Spleen (tissue), 11 donors: ENCODE results near the gene SKI. TPM values are rescaled to one million over a fixed set of nuclear protein-coding genes. Genes with fewer than 3 reads are reported as not detected.

Experiments used
- DNase-seq: peaks from one replicate; pipeline ENCODE4 v3.0.0-alpha.2; 2020
- H3K27ac ChIP-seq, 8 donors: fragments of 200-600 bp; sonication (generic) in 7 of 8; 1 replicate in 4 of 8; 2 replicates in 4 of 8; pipeline versions ENCODE4 v1.5.0 to v1.8.0; 2016 to 2021; ENCODE audit warnings: inconsistent platforms in 4 of 8, mild to moderate bottlenecking in 4 of 8, moderate library complexity in 1 of 8
- H3K27me3 ChIP-seq, 7 donors: fragments of 200-600 bp; sonication (generic) in 6 of 7; replicated peaks in 1 of 7; 1 replicate in 4 of 7; 2 replicates in 3 of 7; pipeline versions ENCODE4 v1.5.0 to v1.8.0; 2016 to 2021; ENCODE audit warnings: inconsistent platforms in 3 of 7, mild to moderate bottlenecking in 1 of 7
- H3K36me3 ChIP-seq, 6 donors: fragments of 200-600 bp; sonication (generic) in 5 of 6; 1 replicate in 4 of 6; 2 replicates in 2 of 6; pipeline versions ENCODE4 v1.5.0 to v1.8.0; 2016 to 2021; ENCODE audit warnings: inconsistent platforms in 2 of 6
- H3K4me1 ChIP-seq, 6 donors: fragments of 200-600 bp; sonication (generic) in 5 of 6; 1 replicate in 3 of 6; 2 replicates in 3 of 6; pipeline versions ENCODE4 v1.5.0 to v1.8.0; 2016 to 2021; ENCODE audit warnings: inconsistent platforms in 3 of 6
- H3K4me3 ChIP-seq, 8 donors: fragments of 200-600 bp; sonication (generic) in 7 of 8; 1 replicate in 4 of 8; 2 replicates in 4 of 8; pipeline versions ENCODE4 v1.5.0 to v1.8.0; 2016 to 2021; ENCODE audit warnings: inconsistent platforms in 4 of 8, mild to moderate bottlenecking in 4 of 8, moderate library complexity in 2 of 8
- H3K9me3 ChIP-seq, 8 donors: fragments of 200-600 bp; sonication (generic) in 7 of 8; 1 replicate in 4 of 8; 2 replicates in 4 of 8; pipeline versions ENCODE4 v1.5.0 to v1.8.0; 2016 to 2021; ENCODE audit warnings: inconsistent platforms in 4 of 8
- POLR2A ChIP-seq, 3 donors: fragments of 450-650 bp; IDR thresholded peaks; one replicate each; pipeline ENCODE4 v1.5.1; 2017; ENCODE audit warnings: antibody characterized with exemption in 3 of 3, mild to moderate bottlenecking in 1 of 3
- POLR2AphosphoS5 ChIP-seq, 3 donors: sonication (generic); formaldehyde crosslinking; IDR thresholded peaks; one replicate each; pipeline ENCODE4 v1.5.1; 2017; ENCODE audit warnings: antibody characterized with exemption in 3 of 3
- WGBS, 5 donors: extraction: QIAGEN DNeasy Blood & Tissue Kit in 3 of 5; methylation state at CpG; one replicate each; pipeline versions ENCODE4 v1.1.5 to v1.1.7; 2013 to 2018; 5-methylcytosine and 5-hydroxymethylcytosine counted together
- intact Hi-C: fragments of 100-400 bp; cut with DNase I; formaldehyde crosslinking; loops from one replicate; pipeline ENCODE4 v1.15.0; 2023; ENCODE audit warnings: low total_unique reads
- polyA plus RNA-seq, 3 donors: library from polyadenylated mRNA; stranded (reverse); fragments of 200-250 nt; gene quantifications; one replicate each; pipeline ENCODE4 v1.2.1, GENCODE V29; 2013
- total RNA-seq, 7 donors: library from RNA; depleted of rRNA in 3 of 7; stranded (reverse); fragments of >200 nt in 3 of 7; fragmentation: NEBNext Ultra II Directional in 4 of 7; extraction: Animal tissue kit (Norgen Biotek cat#: 25700) in 4 of 7; gene quantifications; one replicate each; pipeline versions ENCODE4 v1.1.0 to v1.2.1, GENCODE V29; 2016 to 2021
- TF ChIP-seq, protein P1 (sequence below), 11 experiments: fragments of 200-600 bp in 7 of 11; fragments of 450-650 bp in 4 of 11; sonication (generic) in 4 of 11; IDR thresholded peaks in 8 of 11; conservative IDR thresholded peaks in 3 of 11; 1 replicate in 7 of 11; 2 replicates in 4 of 11; pipeline versions ENCODE4 v1.4.0 to v1.8.0; 2016 to 2021; ENCODE audit warnings: antibody characterized with exemption in 11 of 11, inconsistent platforms in 4 of 11, mild to moderate bottlenecking in 1 of 11
- donor health status: healthy with polysubstance abuse.
- donor health status: DM: no; HTN: no; CAD: no; lungs with moderate emphysema.
- donor health status: DM: no; HTN: no; CAD: no.
- donor health status: Bipolar disorder and iron deficiency.
- donor health status: healthy.
- donor health status: DM: no; HTN: no; CAD: no.
- donor health status: DM: yes; HTN: yes; CAD: no.

SKI gene
- total and polyA plus RNA-seq, 10 donors, result 4.4 to 100.0 (median 54.3) TPM

GRCh38 chr1:2210786-2211185 is 17.3 kb upstream of the SKI start:
- TF ChIP-seq POLR2AphosphoS5 (IDR thresholded peaks at IDR 0.05) (no peak), POLR2A (IDR thresholded peaks at IDR 0.05) (no peak)
- TF ChIP-seq, protein P1, sequence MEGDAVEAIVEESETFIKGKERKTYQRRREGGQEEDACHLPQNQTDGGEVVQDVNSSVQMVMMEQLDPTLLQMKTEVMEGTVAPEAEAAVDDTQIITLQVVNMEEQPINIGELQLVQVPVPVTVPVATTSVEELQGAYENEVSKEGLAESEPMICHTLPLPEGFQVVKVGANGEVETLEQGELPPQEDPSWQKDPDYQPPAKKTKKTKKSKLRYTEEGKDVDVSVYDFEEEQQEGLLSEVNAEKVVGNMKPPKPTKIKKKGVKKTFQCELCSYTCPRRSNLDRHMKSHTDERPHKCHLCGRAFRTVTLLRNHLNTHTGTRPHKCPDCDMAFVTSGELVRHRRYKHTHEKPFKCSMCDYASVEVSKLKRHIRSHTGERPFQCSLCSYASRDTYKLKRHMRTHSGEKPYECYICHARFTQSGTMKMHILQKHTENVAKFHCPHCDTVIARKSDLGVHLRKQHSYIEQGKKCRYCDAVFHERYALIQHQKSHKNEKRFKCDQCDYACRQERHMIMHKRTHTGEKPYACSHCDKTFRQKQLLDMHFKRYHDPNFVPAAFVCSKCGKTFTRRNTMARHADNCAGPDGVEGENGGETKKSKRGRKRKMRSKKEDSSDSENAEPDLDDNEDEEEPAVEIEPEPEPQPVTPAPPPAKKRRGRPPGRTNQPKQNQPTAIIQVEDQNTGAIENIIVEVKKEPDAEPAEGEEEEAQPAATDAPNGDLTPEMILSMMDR (IDR thresholded peaks at IDR 0.05 in 8 of 11, conservative IDR thresholded peaks at IDR 0.05 in 3 of 11), result no peak
- Histone ChIP-seq H3K27ac (peak overlapping the region in 1 of 8 donors; percentile 0), H3K9me3 (no peaks in the 10 kb centered on the region), H3K36me3 (no peaks in the 10 kb centered on the region), H3K4me3 (no peak overlapping the region), H3K27me3 (peaks cover 0 to 19% (median 0%) of the 10 kb centered on the region in 7 donors), H3K4me1 (peaks cover 32 to 91% (median 65%) of the 10 kb centered on the region in 6 donors)
- peak; percentile 78 for DNase-seq
- intact Hi-C loops, result no loop called here
- 84 to 97% (median 92%) methylated on average over 11 to 13 of the region's 13 CpGs for WGBS, 5 donors

DNA sequence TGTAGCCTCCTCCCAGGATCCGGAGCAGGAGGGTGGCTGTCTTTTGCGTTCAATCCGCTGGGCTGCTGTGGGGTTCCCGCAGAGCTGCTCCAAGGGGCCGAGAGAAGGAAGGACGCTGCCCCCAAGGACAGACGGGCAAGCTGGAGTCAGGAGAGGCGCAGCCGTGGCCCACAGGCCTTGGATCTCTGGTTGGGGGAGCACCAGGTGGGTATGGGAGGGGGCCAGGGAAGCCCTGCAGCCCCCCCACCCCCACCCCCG is 15.9 kb upstream of the SKI start:
- intact Hi-C loops, result no loop called here
- H3K4me1 ChIP-seq, result peaks cover 26 to 91% (median 61%) of the 10 kb centered on the region in 6 donors
- 56 to 74% (median 62%) methylated on average over 8 to 10 of the region's 10 CpGs for WGBS, 5 donors

DNA sequence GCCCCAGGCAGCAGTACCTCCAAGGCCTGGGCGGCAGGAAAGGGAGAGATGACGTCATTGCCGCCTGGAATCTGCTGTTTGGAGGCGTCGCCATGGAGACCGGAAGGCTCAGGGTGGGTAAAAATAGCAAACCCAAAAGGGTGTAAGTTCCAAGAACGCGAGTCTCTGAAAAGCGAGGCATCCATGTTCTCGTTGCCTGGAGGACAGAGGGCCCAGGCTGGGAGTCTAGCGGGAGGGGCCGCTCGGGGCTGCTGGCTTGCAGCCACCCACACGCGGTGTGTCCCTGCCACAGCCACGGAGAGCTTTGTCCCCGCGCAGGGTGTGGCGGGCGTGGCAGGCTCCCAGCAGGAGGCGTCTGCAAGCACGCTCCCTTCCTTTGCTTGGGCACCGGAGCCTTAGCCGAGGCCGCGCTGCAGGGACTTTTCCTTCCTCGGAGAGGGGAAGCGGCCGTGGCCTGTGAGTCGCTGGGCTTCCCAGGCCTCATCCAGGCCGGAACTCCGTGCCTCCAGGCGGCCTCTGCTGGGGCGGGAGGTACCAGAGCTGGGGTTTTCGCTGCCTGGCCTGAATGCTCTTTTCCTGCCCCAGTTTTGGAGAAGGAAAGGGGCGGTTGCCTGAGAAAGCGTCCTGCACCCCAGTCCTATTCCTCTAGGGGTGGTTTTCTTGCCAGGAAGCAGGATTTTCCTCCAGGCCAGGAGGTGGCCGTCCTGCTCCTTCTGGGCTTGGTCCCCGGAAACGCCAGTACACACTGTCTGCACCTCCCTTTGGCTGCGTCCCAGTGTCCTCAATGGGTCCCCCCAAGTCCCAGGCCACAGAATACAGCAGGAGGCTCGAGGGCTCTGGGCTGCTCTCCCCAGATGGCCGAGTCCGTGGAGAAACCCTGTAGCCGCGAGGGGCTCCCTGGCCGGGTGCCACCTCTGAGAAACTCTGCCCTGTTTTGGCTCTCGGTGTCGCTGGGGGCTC is 15.3 kb upstream of the SKI start:
- no peaks in the 10 kb centered on the region for H3K9me3 ChIP-seq
- intact Hi-C loops, result no loop called here
- peaks cover 24 to 85% (median 59%) of the 10 kb centered on the region in 6 donors for H3K4me1 ChIP-seq
- DNase-seq, result peak; percentile 94
- peaks cover 0 to 19% (median 0%) of the 10 kb centered on the region in 7 donors for H3K27me3 ChIP-seq
- 3 to 21% (median 11%) methylated on average over 9 to 49 of the region's 49 CpGs for WGBS, 5 donors
- H3K27ac ChIP-seq, result peak overlapping the region; percentile 71 to 96 (median 90)
- H3K36me3 ChIP-seq, result no peaks in the 10 kb centered on the region
- H3K4me3 ChIP-seq, result peak overlapping the region in 7 of 8 donors; percentile 16 to 61 (median 20)
- TF ChIP-seq POLR2A (IDR thresholded peaks at IDR 0.05) (no peak), POLR2AphosphoS5 (IDR thresholded peaks at IDR 0.05) (peak; percentile 76 to 90 (median 89))
- TF ChIP-seq, protein P1 (IDR thresholded peaks at IDR 0.05 in 8 of 11, conservative IDR thresholded peaks at IDR 0.05 in 3 of 11), result peak in 9 of 11 experiments; percentile 21 to 53 (median 45)

More for the DNA sequence above, 15.9 kb upstream of the SKI start:
- no peak for DNase-seq
- TF ChIP-seq, protein P1 (IDR thresholded peaks at IDR 0.05 in 8 of 11, conservative IDR thresholded peaks at IDR 0.05 in 3 of 11), result no peak
- no peak for TF ChIP-seq POLR2A (IDR thresholded peaks at IDR 0.05)
- no peak for TF ChIP-seq POLR2AphosphoS5 (IDR thresholded peaks at IDR 0.05)
- Histone ChIP-seq H3K27ac (peak overlapping the region; percentile 71 to 96 (median 90)), H3K9me3 (no peaks in the 10 kb centered on the region), H3K4me3 (peak overlapping the region in 5 of 8 donors; percentile 16 to 61 (median 29)), H3K27me3 (peaks cover 0 to 19% (median 0%) of the 10 kb centered on the region in 7 donors), H3K36me3 (no peaks in the 10 kb centered on the region)
